ENCODE data around the gene BEND3.

Gene BEND3

GRCh38 chr6:107077710-107078109 lies 37.6 kb downstream of the BEND3 start:
- peaks cover 2% of the 10 kb centered on the region for H3K36me3 ChIP-seq (ENCODE audit: control insufficient read depth, insufficient read depth, low read length)
- H3K4me3 ChIP-seq (ENCODE audit: low read depth, low read length) = no peak overlapping the region
- H3K27me3 ChIP-seq (ENCODE audit: control insufficient read depth, insufficient read depth, low read length) = no peaks in the 10 kb centered on the region
- H3K9me3 ChIP-seq (ENCODE audit: control insufficient read depth, insufficient read depth, low read length) = no peaks in the 10 kb centered on the region
- H3K9ac ChIP-seq (ENCODE audit: low read depth, low read length) = no peak overlapping the region
- peaks cover 3% of the 10 kb centered on the region for H3K4me1 ChIP-seq (ENCODE audit: control insufficient read depth, insufficient read depth, low read length)

GRCh38 chr6:107075951-107076381 lies 39.3 kb downstream of the BEND3 start:
- H3K4me1 ChIP-seq (ENCODE audit: control insufficient read depth, insufficient read depth, low read length) = no peaks in the 10 kb centered on the region
- no peak overlapping the region for H3K4me3 ChIP-seq (ENCODE audit: low read depth, low read length)
- H3K36me3 ChIP-seq (ENCODE audit: control insufficient read depth, insufficient read depth, low read length) = peaks cover 2% of the 10 kb centered on the region
- H3K9ac ChIP-seq (ENCODE audit: low read depth, low read length) = no peak overlapping the region
- no peaks in the 10 kb centered on the region for H3K9me3 ChIP-seq (ENCODE audit: control insufficient read depth, insufficient read depth, low read length)
- no peaks in the 10 kb centered on the region for H3K27me3 ChIP-seq (ENCODE audit: control insufficient read depth, insufficient read depth, low read length)

- Histone ChIP-seq H3K9ac (ENCODE audit: low read depth, low read length) (no peak overlapping the region), H3K27me3 (ENCODE audit: control insufficient read depth, insufficient read depth, low read length) (no peaks in the 10 kb centered on the region), H3K9me3 (ENCODE audit: control insufficient read depth, insufficient read depth, low read length) (no peaks in the 10 kb centered on the region), H3K4me1 (ENCODE audit: control insufficient read depth, insufficient read depth, low read length) (no peaks in the 10 kb centered on the region), H3K4me3 (ENCODE audit: low read depth, low read length) (no peak overlapping the region), H3K36me3 (ENCODE audit: control insufficient read depth, insufficient read depth, low read length) (peaks cover 29% of the 10 kb centered on the region)
Observed at GRCh38 chr6:107070686-107071085, 44.6 kb downstream of the BEND3 start.

- H3K27me3 ChIP-seq (ENCODE audit: control insufficient read depth, insufficient read depth, low read length) = no peaks in the 10 kb centered on the region
- H3K4me1 ChIP-seq (ENCODE audit: control insufficient read depth, insufficient read depth, low read length) = no peaks in the 10 kb centered on the region
- no peak overlapping the region for H3K4me3 ChIP-seq (ENCODE audit: low read depth, low read length)
- H3K9ac ChIP-seq (ENCODE audit: low read depth, low read length) = no peak overlapping the region
- peaks cover 29% of the 10 kb centered on the region for H3K36me3 ChIP-seq (ENCODE audit: control insufficient read depth, insufficient read depth, low read length)
- no peaks in the 10 kb centered on the region for H3K9me3 ChIP-seq (ENCODE audit: control insufficient read depth, insufficient read depth, low read length)
Observed at GRCh38 chr6:107069631-107070548, 45.4 kb downstream of the BEND3 start.

GRCh38 chr6:107068691-107069630 lies 46.4 kb downstream of the BEND3 start:
- peaks cover 29% of the 10 kb centered on the region for H3K36me3 ChIP-seq (ENCODE audit: control insufficient read depth, insufficient read depth, low read length)
- H3K4me3 ChIP-seq (ENCODE audit: low read depth, low read length) = no peak overlapping the region
- no peaks in the 10 kb centered on the region for H3K4me1 ChIP-seq (ENCODE audit: control insufficient read depth, insufficient read depth, low read length)
- no peak overlapping the region for H3K9ac ChIP-seq (ENCODE audit: low read depth, low read length)
- no peaks in the 10 kb centered on the region for H3K27me3 ChIP-seq (ENCODE audit: control insufficient read depth, insufficient read depth, low read length)
- no peaks in the 10 kb centered on the region for H3K9me3 ChIP-seq (ENCODE audit: control insufficient read depth, insufficient read depth, low read length)

- Histone ChIP-seq H3K27me3 (ENCODE audit: control insufficient read depth, insufficient read depth, low read length) (no peaks in the 10 kb centered on the region), H3K36me3 (ENCODE audit: control insufficient read depth, insufficient read depth, low read length) (peaks cover 27% of the 10 kb centered on the region), H3K9ac (ENCODE audit: low read depth, low read length) (no peak overlapping the region), H3K4me3 (ENCODE audit: low read depth, low read length) (no peak overlapping the region), H3K4me1 (ENCODE audit: control insufficient read depth, insufficient read depth, low read length) (peaks cover under 1% of the 10 kb centered on the region), H3K9me3 (ENCODE audit: control insufficient read depth, insufficient read depth, low read length) (no peaks in the 10 kb centered on the region)
Observed at GRCh38 chr6:107066697-107067659, 48.3 kb downstream of the BEND3 start.

- Histone ChIP-seq H3K9me3 (ENCODE audit: control insufficient read depth, insufficient read depth, low read length) (no peaks in the 10 kb centered on the region), H3K36me3 (ENCODE audit: control insufficient read depth, insufficient read depth, low read length) (peaks cover 17% of the 10 kb centered on the region), H3K27me3 (ENCODE audit: control insufficient read depth, insufficient read depth, low read length) (no peaks in the 10 kb centered on the region), H3K9ac (ENCODE audit: low read depth, low read length) (no peak overlapping the region), H3K4me3 (ENCODE audit: low read depth, low read length) (no peak overlapping the region), H3K4me1 (ENCODE audit: control insufficient read depth, insufficient read depth, low read length) (peaks cover 12% of the 10 kb centered on the region)
Observed at GRCh38 chr6:107064579-107065065, 50.7 kb downstream of the BEND3 start.

- H3K4me1 ChIP-seq (ENCODE audit: control insufficient read depth, insufficient read depth, low read length) = peaks cover 15% of the 10 kb centered on the region
- H3K27me3 ChIP-seq (ENCODE audit: control insufficient read depth, insufficient read depth, low read length) = no peaks in the 10 kb centered on the region
- H3K9me3 ChIP-seq (ENCODE audit: control insufficient read depth, insufficient read depth, low read length) = no peaks in the 10 kb centered on the region
- H3K4me3 ChIP-seq (ENCODE audit: low read depth, low read length) = no peak overlapping the region
- H3K9ac ChIP-seq (ENCODE audit: low read depth, low read length) = no peak overlapping the region
- peaks cover 3% of the 10 kb centered on the region for H3K36me3 ChIP-seq (ENCODE audit: control insufficient read depth, insufficient read depth, low read length)
Observed at GRCh38 chr6:107062691-107063090, 52.6 kb downstream of the BEND3 start.

GRCh38 chr6:107061125-107062020 lies 53.9 kb downstream of the BEND3 start:
- no peaks in the 10 kb centered on the region for H3K36me3 ChIP-seq (ENCODE audit: control insufficient read depth, insufficient read depth, low read length)
- no peaks in the 10 kb centered on the region for H3K27me3 ChIP-seq (ENCODE audit: control insufficient read depth, insufficient read depth, low read length)
- H3K4me1 ChIP-seq (ENCODE audit: control insufficient read depth, insufficient read depth, low read length) = peaks cover 15% of the 10 kb centered on the region
- H3K9me3 ChIP-seq (ENCODE audit: control insufficient read depth, insufficient read depth, low read length) = no peaks in the 10 kb centered on the region
- no peak overlapping the region for H3K9ac ChIP-seq (ENCODE audit: low read depth, low read length)
- H3K4me3 ChIP-seq (ENCODE audit: low read depth, low read length) = peak overlapping the region; percentile 18

- Histone ChIP-seq H3K36me3 (ENCODE audit: control insufficient read depth, insufficient read depth, low read length) (no peaks in the 10 kb centered on the region), H3K9ac (ENCODE audit: low read depth, low read length) (no peak overlapping the region), H3K9me3 (ENCODE audit: control insufficient read depth, insufficient read depth, low read length) (no peaks in the 10 kb centered on the region), H3K4me1 (ENCODE audit: control insufficient read depth, insufficient read depth, low read length) (peaks cover 15% of the 10 kb centered on the region), H3K4me3 (ENCODE audit: low read depth, low read length) (no peak overlapping the region), H3K27me3 (ENCODE audit: control insufficient read depth, insufficient read depth, low read length) (no peaks in the 10 kb centered on the region)
Observed at GRCh38 chr6:107060704-107061103, 54.6 kb downstream of the BEND3 start.
